Measurements from ENCODE around the gene USP2. TPM values are rescaled to one million over a fixed set of nuclear protein-coding genes. Genes with fewer than 3 reads are reported as not detected.

The USP2 gene
- total RNA-seq, 1 donor from 2014 or later = 0.20 TPM

- no peak for DNase-seq (ENCODE audit: low read depth in 2 of 2)
Observed at GRCh38 chr11:119365071-119365591, 16.4 kb downstream of the USP2 start.

GRCh38 chr11:119363851-119364590 lies 17.5 kb downstream of the USP2 start:
- peak; percentile 45 to 67 for DNase-seq (ENCODE audit: low read depth in 2 of 2)

- DNase-seq (ENCODE audit: low read depth in 2 of 2) = no peak
Observed at GRCh38 chr11:119363081-119363850, 18.2 kb downstream of the USP2 start.

GRCh38 chr11:119362741-119363080 lies 18.8 kb downstream of the USP2 start:
- DNase-seq (ENCODE audit: low read depth in 2 of 2) = no peak

- no peak for DNase-seq (ENCODE audit: low read depth in 2 of 2)
Observed at GRCh38 chr11:119361941-119362725, 19.4 kb downstream of the USP2 start.

- DNase-seq (ENCODE audit: low read depth in 2 of 2) = no peak
Observed at GRCh38 chr11:119361056-119361787, 20.3 kb downstream of the USP2 start.

- no peak for DNase-seq (ENCODE audit: low read depth in 2 of 2)
Observed at GRCh38 chr11:119359365-119360214, 21.9 kb downstream of the USP2 start.

- no peak for DNase-seq (ENCODE audit: low read depth in 2 of 2)
Observed at GRCh38 chr11:119357074-119357473, 24.4 kb downstream of the USP2 start.

GRCh38 chr11:119356349-119357031 lies 25.0 kb downstream of the USP2 start:
- peak; percentile 74 to 87 for DNase-seq (ENCODE audit: low read depth in 2 of 2)

GRCh38 chr11:119355091-119355843 lies 26.2 kb downstream of the USP2 start:
- DNase-seq (ENCODE audit: low read depth in 2 of 2) = no peak

- peak; percentile 87 to 97 for DNase-seq (ENCODE audit: low read depth in 2 of 2)
Observed at GRCh38 chr11:119352857-119353260, 28.6 kb downstream of the USP2 start.

- DNase-seq (ENCODE audit: low read depth in 2 of 2) = no peak
Observed at GRCh38 chr11:119351232-119351631, 30.3 kb downstream of the USP2 start.

GRCh38 chr11:119350302-119350701 lies 31.2 kb downstream of the USP2 start:
- DNase-seq (ENCODE audit: low read depth in 2 of 2) = no peak

- no peak for DNase-seq (ENCODE audit: low read depth in 2 of 2)
Observed at GRCh38 chr11:119347940-119348605, 33.4 kb downstream of the USP2 start.

- DNase-seq (ENCODE audit: low read depth in 2 of 2) = no peak
Observed at GRCh38 chr11:119347242-119347641, 34.2 kb downstream of the USP2 start.

- DNase-seq (ENCODE audit: low read depth in 2 of 2) = no peak
Observed at GRCh38 chr11:119346605-119347004, 34.9 kb downstream of the USP2 start, which contains the start of gene MFRP. MFRP (minus strand) TSS chr11:119346705; CDS start chr11:119346513, 192 bp downstream.

GRCh38 chr11:119345685-119346084 lies 35.8 kb downstream of the USP2 start:
- no peak for DNase-seq (ENCODE audit: low read depth in 2 of 2)

GRCh38 chr11:119344291-119345010 lies 37.0 kb downstream of the USP2 start:
- DNase-seq (ENCODE audit: low read depth in 2 of 2) = peak in 1 of 2 donors; percentile 57

Measured in lung microvascular endothelial cell (primary cell).